ENCODE measurements around the gene MKNK1. TPM values are rescaled to one million over a fixed set of nuclear protein-coding genes. Genes with fewer than 3 reads are reported as not detected.

MKNK1 gene
- total RNA-seq, 1 experiment from 2014 or later = 12.9 TPM

GRCh38 chr1:46637444-46638083 is 33.5 kb upstream of the MKNK1 start:
- H3K4me1 Mint-ChIP-seq = no peaks in the 10 kb centered on the region
- H3K79me2 ChIP-seq (ENCODE audit: insufficient read depth, low read length) = no peaks in the 10 kb centered on the region
- WGBS (ENCODE audit: extremely low coverage, insufficient read length, low lambda C conversion rate) = no CpG with 5 or more reads among the region's 2 CpGs

More at GRCh38 chr1:46637444-46638083, 33.5 kb upstream of the MKNK1 start:
- H2AFZ ChIP-seq (ENCODE audit: low read length) = no peak overlapping the region
- H3K9me3 ChIP-seq (ENCODE audit: control insufficient read depth, low read depth, low read length) = no peaks in the 10 kb centered on the region
- H2BK15ac ChIP-seq (ENCODE audit: low read depth, low read length) = no peak overlapping the region
- H4K91ac ChIP-seq (ENCODE audit: insufficient read length, low read depth, low read length) = no peak overlapping the region
- H3K36me3 Mint-ChIP-seq (ENCODE audit: insufficient read depth in 1 of 3, low read depth in 3 of 3) = peaks cover 2 to 26% (median 25%) of the 10 kb centered on the region in 3 experiments; a peak in 6 of 7 replicates
- H2BK20ac ChIP-seq (ENCODE audit: low read depth, low read length, poor library complexity, severe bottlenecking) = no peak overlapping the region
- H3K18ac ChIP-seq (ENCODE audit: insufficient read length, low read depth, low read length) = no peak overlapping the region
- no peak overlapping the region for H2BK12ac ChIP-seq (ENCODE audit: insufficient read length, low read depth, low read length)
- DNase-seq = no peak
- no peak overlapping the region for H3T11ph ChIP-seq (ENCODE audit: low read length)
- H3K27me3 ChIP-seq (ENCODE audit: insufficient read depth, low read length) = no peaks in the 10 kb centered on the region
- no peaks in the 10 kb centered on the region for H4K20me1 ChIP-seq (ENCODE audit: control insufficient read depth, insufficient read depth, insufficient read length)
- no peak overlapping the region for H3K9ac ChIP-seq (ENCODE audit: extremely low read depth, insufficient read length, low read length)
- no peaks in the 10 kb centered on the region for H3K23me2 ChIP-seq (ENCODE audit: insufficient read length, low read depth, low read length, poor library complexity, severe bottlenecking)
- no peak overlapping the region for H3K4me3 Mint-ChIP-seq
- no peaks in the 10 kb centered on the region for H3K9me3 Mint-ChIP-seq
- H3K4me2 ChIP-seq (ENCODE audit: insufficient read depth, insufficient read length, low read length) = no peak overlapping the region
- no peak overlapping the region for H3K27ac ChIP-seq (ENCODE audit: insufficient read length, low read depth, low read length)
- H4K5ac ChIP-seq (ENCODE audit: insufficient read length, low read depth, low read length) = no peak overlapping the region
- no peak overlapping the region for H3K23ac ChIP-seq (ENCODE audit: insufficient read length, low read depth, low read length)
- no peak overlapping the region for H2BK120ac ChIP-seq (ENCODE audit: low read depth, low read length, poor library complexity, severe bottlenecking)
- H3K4me1 ChIP-seq (ENCODE audit: insufficient read depth, low read length) = no peaks in the 10 kb centered on the region
- H4K8ac ChIP-seq (replicated peaks; ENCODE audit: insufficient read length, low read depth, low read length) = no peak overlapping the region
- H3K79me1 ChIP-seq (ENCODE audit: insufficient read depth, low read depth, low read length, poor library complexity, severe bottlenecking) = no peaks in the 10 kb centered on the region
- no peak overlapping the region for H2AK5ac ChIP-seq (ENCODE audit: insufficient read length, low read length)
- H2BK5ac ChIP-seq (ENCODE audit: insufficient read length, low read length) = no peak overlapping the region
- no peak for TF ChIP-seq CTCF (conservative IDR thresholded peaks at IDR 0.05)
- no peaks in the 10 kb centered on the region for H3K27me3 Mint-ChIP-seq (ENCODE audit: low read depth)
- H3K14ac ChIP-seq (ENCODE audit: insufficient read depth, low read length) = no peak overlapping the region
- peak overlapping the region in 1 of 3 experiments; percentile 20; a peak in 1 of 7 replicates for H3K27ac Mint-ChIP-seq
- H3K56ac ChIP-seq (ENCODE audit: insufficient read length, low read depth, low read length) = no peak overlapping the region
- no peak overlapping the region for H3K4ac ChIP-seq (ENCODE audit: low read depth, low read length)

Data from H9 (cell line).